GM13976 (cell line): ENCODE measurements around the gene SCN9A.

Source experiments
- DNase-seq: peaks from one replicate; pipeline ENCODE4 v3.0.0; 2012; ENCODE audit warnings: low spot score
- CTCF ChIP-seq: IDR thresholded peaks from 2 replicates; pipeline ENCODE4 v1.5.1; 2012; ENCODE audit warnings: borderline replicate concordance, mild to moderate bottlenecking; ENCODE audit not compliant: insufficient read depth; ENCODE audit errors: extremely low read depth, missing control alignments, control extremely low read depth
- in situ Hi-C: fragments of 300-500 bp; cut with MboI; formaldehyde crosslinking; loops from one replicate; pipeline ENCODE4 v1.12.0; 2022; ENCODE audit warnings: low sequenced_read_pairs, mixed read lengths, inconsistent platforms; ENCODE audit not compliant: unreplicated experiment

The SCN9A gene

GRCh38 chr2:166148500-166149400 is 227.0 kb downstream of the SCN9A start:
- TF ChIP-seq CTCF = no peak
- no peak for DNase-seq
- in situ Hi-C loops = no loop called here

GRCh38 chr2:166147883-166148282 is 227.9 kb downstream of the SCN9A start:
- no peak for TF ChIP-seq CTCF
- in situ Hi-C loops = no loop called here
- no peak for DNase-seq
